PFSK-1 (cell line): ENCODE measurements around the gene VPS37C.

Experiments
- FOXP2 ChIP-seq: optimal IDR thresholded peaks from 2 replicates; pipeline ENCODE3; 2011; ENCODE audit warnings: borderline replicate concordance, control low read depth, inconsistent platforms; ENCODE audit not compliant: insufficient read depth; ENCODE audit errors: extremely low read length, extremely low read depth
- POLR2AphosphoS5 ChIP-seq: IDR thresholded peaks from 2 replicates; pipeline ENCODE4 v1.6.1; 2012; ENCODE audit warnings: low read depth, mild to moderate bottlenecking, control low read depth, low read length, moderate library complexity
- SIN3A ChIP-seq: IDR thresholded peaks from 2 replicates; pipeline ENCODE4 v1.6.1; 2012; ENCODE audit warnings: mild to moderate bottlenecking, low read length, moderate library complexity, borderline replicate concordance; ENCODE audit not compliant: insufficient read depth
- TAF1 ChIP-seq: IDR thresholded peaks from 2 replicates; pipeline ENCODE4 v1.6.1; 2012; ENCODE audit warnings: low read length, control low read depth, borderline replicate concordance; ENCODE audit not compliant: insufficient read depth
- TF ChIP-seq, protein P1 (sequence below), 2 experiments: IDR thresholded peaks; 2 replicates each; pipeline versions ENCODE4 v1.6.1 to v1.8.0; 2011 to 2012; ENCODE audit warnings: low read depth in 2 of 2, low read length in 2 of 2, control low read depth in 1 of 2, inconsistent platforms in 1 of 2, mild to moderate bottlenecking in 1 of 2, moderate library complexity in 1 of 2; ENCODE audit not compliant: insufficient read depth in 1 of 2

DNA sequence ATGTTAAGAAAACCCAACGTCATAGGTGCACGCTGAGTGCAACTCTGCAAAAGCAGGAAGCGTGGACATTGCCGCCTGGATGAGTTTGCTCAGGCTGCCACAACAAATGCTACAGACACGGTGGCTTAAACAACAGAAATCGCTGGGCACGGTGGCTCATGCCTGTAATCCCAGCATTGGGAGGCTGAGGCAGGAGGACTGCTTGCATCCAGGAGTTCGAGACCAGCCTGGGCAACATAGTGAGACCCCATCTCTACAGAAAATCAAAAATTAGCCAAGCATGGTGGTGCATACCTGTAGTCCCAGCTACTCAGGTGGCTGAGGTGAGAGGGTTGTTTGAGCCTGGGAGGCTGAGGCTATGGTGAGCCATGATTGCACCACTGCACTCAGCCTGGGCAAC is 28.7 kb upstream of the VPS37C start:
- TF ChIP-seq, protein P1, sequence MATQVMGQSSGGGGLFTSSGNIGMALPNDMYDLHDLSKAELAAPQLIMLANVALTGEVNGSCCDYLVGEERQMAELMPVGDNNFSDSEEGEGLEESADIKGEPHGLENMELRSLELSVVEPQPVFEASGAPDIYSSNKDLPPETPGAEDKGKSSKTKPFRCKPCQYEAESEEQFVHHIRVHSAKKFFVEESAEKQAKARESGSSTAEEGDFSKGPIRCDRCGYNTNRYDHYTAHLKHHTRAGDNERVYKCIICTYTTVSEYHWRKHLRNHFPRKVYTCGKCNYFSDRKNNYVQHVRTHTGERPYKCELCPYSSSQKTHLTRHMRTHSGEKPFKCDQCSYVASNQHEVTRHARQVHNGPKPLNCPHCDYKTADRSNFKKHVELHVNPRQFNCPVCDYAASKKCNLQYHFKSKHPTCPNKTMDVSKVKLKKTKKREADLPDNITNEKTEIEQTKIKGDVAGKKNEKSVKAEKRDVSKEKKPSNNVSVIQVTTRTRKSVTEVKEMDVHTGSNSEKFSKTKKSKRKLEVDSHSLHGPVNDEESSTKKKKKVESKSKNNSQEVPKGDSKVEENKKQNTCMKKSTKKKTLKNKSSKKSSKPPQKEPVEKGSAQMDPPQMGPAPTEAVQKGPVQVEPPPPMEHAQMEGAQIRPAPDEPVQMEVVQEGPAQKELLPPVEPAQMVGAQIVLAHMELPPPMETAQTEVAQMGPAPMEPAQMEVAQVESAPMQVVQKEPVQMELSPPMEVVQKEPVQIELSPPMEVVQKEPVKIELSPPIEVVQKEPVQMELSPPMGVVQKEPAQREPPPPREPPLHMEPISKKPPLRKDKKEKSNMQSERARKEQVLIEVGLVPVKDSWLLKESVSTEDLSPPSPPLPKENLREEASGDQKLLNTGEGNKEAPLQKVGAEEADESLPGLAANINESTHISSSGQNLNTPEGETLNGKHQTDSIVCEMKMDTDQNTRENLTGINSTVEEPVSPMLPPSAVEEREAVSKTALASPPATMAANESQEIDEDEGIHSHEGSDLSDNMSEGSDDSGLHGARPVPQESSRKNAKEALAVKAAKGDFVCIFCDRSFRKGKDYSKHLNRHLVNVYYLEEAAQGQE (IDR thresholded peaks at IDR 0.05; ENCODE audit: insufficient read depth in 1 of 2, low read depth in 2 of 2, low read length in 2 of 2), result no peak
- no peak for TF ChIP-seq POLR2AphosphoS5
- TF ChIP-seq TAF1, result no peak
- TF ChIP-seq SIN3A, result no peak
- TF ChIP-seq FOXP2, result no peak
